Measurements from ENCODE around the gene C1orf198. TPM values are rescaled to one million over a fixed set of nuclear protein-coding genes. Genes with fewer than 3 reads are reported as not detected.

C1orf198 gene
- total and polyA plus RNA-seq, 2 of the 8 experiments (the other 6 are each of a cell fraction or from before 2014, with no cell fraction given), result 30.6 to 45.0 TPM

- Histone ChIP-seq H3K4me2 (ENCODE audit: insufficient read depth in 1 of 2, low read depth in 2 of 2, low read length in 2 of 2) (no peak overlapping the region), H3K4ac (replicated peaks; ENCODE audit: insufficient read length, low read depth, low read length) (no peak overlapping the region), H4K5ac (ENCODE audit: insufficient read length, low read depth, low read length) (no peak overlapping the region), H3K36me3 (ENCODE audit: control insufficient read depth in 2 of 4, insufficient read depth in 4 of 4, low read length in 3 of 4) (peaks cover 0 to 7% (median 5%) of the 10 kb centered on the region in 4 experiments; a peak in 4 of 8 replicates), H3K79me1 (ENCODE audit: low read depth, low read length) (no peaks in the 10 kb centered on the region; the same call in 1 of the 2 replicates), H3K27ac (ENCODE audit: low read depth, low read length) (no peak overlapping the region), H3K27me3 (replicated peaks in 1 of 4; ENCODE audit: control insufficient read depth in 3 of 4, extremely low read depth in 1 of 4, insufficient read depth in 3 of 4, low read length in 3 of 4) (no peaks in the 10 kb centered on the region), H2AK5ac (ENCODE audit: low read depth, low read length) (no peak overlapping the region), H4K91ac (replicated peaks; ENCODE audit: insufficient read length, low read length) (no peak overlapping the region), H3K23me2 (ENCODE audit: low read depth, low read length) (no peaks in the 10 kb centered on the region), H3K56ac (replicated peaks; ENCODE audit: insufficient read length, low read depth, low read length) (no peak overlapping the region), H2AFZ (ENCODE audit: low read length) (no peak overlapping the region), H2BK20ac (ENCODE audit: low read length) (no peak overlapping the region), H3K9me3 (ENCODE audit: insufficient read depth in 2 of 2, low read depth in 1 of 2, low read length in 1 of 2) (no peaks in the 10 kb centered on the region), H2BK12ac (ENCODE audit: low read depth, low read length) (no peak overlapping the region), H3K9ac (replicated peaks in 1 of 4; ENCODE audit: extremely low read depth in 1 of 4, low read depth in 3 of 4, low read length in 3 of 4) (no peak overlapping the region), H4K8ac (ENCODE audit: extremely low read depth, insufficient read depth, low read length) (no peak overlapping the region), H2BK5ac (ENCODE audit: low read depth, low read length) (no peak overlapping the region), H3K4me1 (replicated peaks in 1 of 4; ENCODE audit: control insufficient read depth in 3 of 4, insufficient read depth in 4 of 4, low read length in 3 of 4) (0 out of 7 replicates have a peak, but pooled peaks cover 0 to 2% (median 0%) of the 10 kb centered on the region in 4 experiments), H2BK15ac (ENCODE audit: low read length) (no peak overlapping the region), H3K18ac (ENCODE audit: extremely low read depth, low read length) (no peak overlapping the region), H3K4me3 (ENCODE audit: extremely low read depth in 1 of 4, insufficient read depth in 2 of 4, low read depth in 3 of 4, low read length in 4 of 4) (no peak overlapping the region), H4K20me1 (replicated peaks in 1 of 2; ENCODE audit: control insufficient read depth in 1 of 2, insufficient read depth in 2 of 2, low read length in 2 of 2) (peaks cover 2 to 8% of the 10 kb centered on the region in 2 experiments), H3K23ac (ENCODE audit: insufficient read length) (no peak overlapping the region), H3K79me2 (ENCODE audit: control insufficient read depth in 1 of 2, insufficient read depth in 2 of 2, low read length in 2 of 2) (no peaks in the 10 kb centered on the region), H2BK120ac (replicated peaks; ENCODE audit: low read depth, low read length) (no peak overlapping the region), H3K14ac (ENCODE audit: insufficient read length) (no peak overlapping the region)
- no peak for FAIRE-seq
- TF ChIP-seq BCL11A (IDR thresholded peaks at IDR 0.05; ENCODE audit: low read depth in 2 of 2, low read length in 2 of 2), result no peak
- TF ChIP-seq POLR2A (IDR thresholded peaks at IDR 0.05; ENCODE audit: control extremely low read depth in 1 of 2, low read depth in 2 of 2, low read length in 2 of 2), result no peak
- no peak for TF ChIP-seq CEBPB (IDR thresholded peaks at IDR 0.05; ENCODE audit: low read depth, low read length)
- POLR2A ChIA-PET (ENCODE audit: partially characterized antibody), result no interaction called here
- CTCF ChIA-PET (ENCODE audit: partially characterized antibody), result interaction anchor here (0.9 to 2.0 kb wide), 6 partner anchors 22 to 81 kb away, joined by 3 to 6 read pairs (median 4); no protein-coding TSS in a partner anchor
- WGBS, 2 experiments (ENCODE audit: extremely low coverage in 1 of 2, insufficient coverage in 1 of 2, insufficient read length in 1 of 2, insufficient replicate concordance in 2 of 2, low coverage in 1 of 2, low lambda C conversion rate in 2 of 2, missing lambda C conversion rate in 1 of 2), result 90% methylated on average over 5 of the region's 5 CpGs; no CpG with 5 or more reads in 1 of the 2 experiments
- DNase-seq (ENCODE audit: low read depth in 1 of 2, low spot score in 2 of 2), result no peak
These were observed 31.5 kb downstream of the C1orf198 start for GRCh38 chr1:230836793-230837192.
